BE2C (cell line): ENCODE measurements around the gene GARIN5A.

Source experiments
- DNase-seq: peaks from one replicate; pipeline ENCODE4 v3.0.0-alpha.2; 2020
- H3K27me3 ChIP-seq: fragments of 250-450 bp; sonication (Bioruptor Pico); 2 replicates; pipeline ENCODE4 v1.5.1; 2020; ENCODE audit warnings: mild to moderate bottlenecking
- H3K36me3 ChIP-seq: fragments of 250-450 bp; sonication (Bioruptor Pico); 2 replicates; pipeline ENCODE4 v1.5.1; 2020; ENCODE audit warnings: mild to moderate bottlenecking
- H3K4me1 ChIP-seq: fragments of 250-450 bp; sonication (Bioruptor Pico); 2 replicates; pipeline ENCODE4 v1.5.1; 2020
- H3K4me3 ChIP-seq: 2 replicates; pipeline ENCODE4 v1.5.1; 2011; ENCODE audit warnings: low read depth, low read length
- H3K9me3 ChIP-seq: fragments of 250-450 bp; sonication (Bioruptor Pico); 2 replicates; pipeline ENCODE4 v1.5.1; 2020
- CTCF ChIP-seq: IDR thresholded peaks from 2 replicates; pipeline ENCODE4 v1.5.1; 2012; ENCODE audit warnings: mild to moderate bottlenecking, low read depth, low read length

The GARIN5A gene

GRCh38 chr19:50486823-50487515 lies 10.3 kb upstream of the GARIN5A start:
- Histone ChIP-seq H3K4me3 (no peak overlapping the region), H3K4me1 (no peaks in the 10 kb centered on the region), H3K9me3 (peaks cover 8% of the 10 kb centered on the region; the same call in 1 of the 2 replicates), H3K36me3 (no peaks in the 10 kb centered on the region; the same call in 1 of the 2 replicates), H3K27me3 (peaks cover 28% of the 10 kb centered on the region)
- peak; percentile 64 for TF ChIP-seq CTCF
- DNase-seq: peak; percentile 60

GRCh38 chr19:50485284-50485955 lies 8.8 kb upstream of the GARIN5A start:
- peaks cover under 1% of the 10 kb centered on the region for H3K36me3 ChIP-seq
- no peaks in the 10 kb centered on the region for H3K4me1 ChIP-seq
- peaks cover 22% of the 10 kb centered on the region for H3K27me3 ChIP-seq
- no peak overlapping the region for H3K4me3 ChIP-seq
- no peak for DNase-seq
- TF ChIP-seq CTCF: no peak
- peaks cover 8% of the 10 kb centered on the region; the same call in 1 of the 2 replicates for H3K9me3 ChIP-seq

- no peak for TF ChIP-seq CTCF
- H3K27me3 ChIP-seq: peaks cover 8% of the 10 kb centered on the region
- no peaks in the 10 kb centered on the region for H3K4me1 ChIP-seq
- H3K9me3 ChIP-seq: peaks cover 8% of the 10 kb centered on the region; the same call in 1 of the 2 replicates
- H3K36me3 ChIP-seq: peaks cover 9% of the 10 kb centered on the region
- no peak overlapping the region for H3K4me3 ChIP-seq
- no peak for DNase-seq
Observed at GRCh38 chr19:50482916-50483315, 6.3 kb upstream of the GARIN5A start.

GRCh38 chr19:50482271-50482855 lies 5.7 kb upstream of the GARIN5A start:
- peaks cover 7% of the 10 kb centered on the region; the same call in 1 of the 2 replicates for H3K9me3 ChIP-seq
- peaks cover 9% of the 10 kb centered on the region for H3K36me3 ChIP-seq
- no peak for DNase-seq
- peaks cover 2% of the 10 kb centered on the region for H3K27me3 ChIP-seq
- no peak overlapping the region for H3K4me3 ChIP-seq
- H3K4me1 ChIP-seq: no peaks in the 10 kb centered on the region; the same call in 1 of the 2 replicates
- no peak for TF ChIP-seq CTCF

- no peaks in the 10 kb centered on the region for H3K27me3 ChIP-seq
- peaks cover 9% of the 10 kb centered on the region for H3K36me3 ChIP-seq
- no peak for TF ChIP-seq CTCF
- no peak for DNase-seq
- no peaks in the 10 kb centered on the region; the same call in 1 of the 2 replicates for H3K4me1 ChIP-seq
- H3K4me3 ChIP-seq: no peak overlapping the region
- H3K9me3 ChIP-seq: peaks cover 2% of the 10 kb centered on the region; the same call in 1 of the 2 replicates
Observed at GRCh38 chr19:50481351-50482149, 4.9 kb upstream of the GARIN5A start.
